Measurements from ENCODE around the gene DEDD.

GRCh38 chr1:161098210-161099068, 34.0 kb downstream of the DEDD start, which contains the start of gene KLHDC9:
- TF ChIP-seq, protein P1, sequence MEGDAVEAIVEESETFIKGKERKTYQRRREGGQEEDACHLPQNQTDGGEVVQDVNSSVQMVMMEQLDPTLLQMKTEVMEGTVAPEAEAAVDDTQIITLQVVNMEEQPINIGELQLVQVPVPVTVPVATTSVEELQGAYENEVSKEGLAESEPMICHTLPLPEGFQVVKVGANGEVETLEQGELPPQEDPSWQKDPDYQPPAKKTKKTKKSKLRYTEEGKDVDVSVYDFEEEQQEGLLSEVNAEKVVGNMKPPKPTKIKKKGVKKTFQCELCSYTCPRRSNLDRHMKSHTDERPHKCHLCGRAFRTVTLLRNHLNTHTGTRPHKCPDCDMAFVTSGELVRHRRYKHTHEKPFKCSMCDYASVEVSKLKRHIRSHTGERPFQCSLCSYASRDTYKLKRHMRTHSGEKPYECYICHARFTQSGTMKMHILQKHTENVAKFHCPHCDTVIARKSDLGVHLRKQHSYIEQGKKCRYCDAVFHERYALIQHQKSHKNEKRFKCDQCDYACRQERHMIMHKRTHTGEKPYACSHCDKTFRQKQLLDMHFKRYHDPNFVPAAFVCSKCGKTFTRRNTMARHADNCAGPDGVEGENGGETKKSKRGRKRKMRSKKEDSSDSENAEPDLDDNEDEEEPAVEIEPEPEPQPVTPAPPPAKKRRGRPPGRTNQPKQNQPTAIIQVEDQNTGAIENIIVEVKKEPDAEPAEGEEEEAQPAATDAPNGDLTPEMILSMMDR (conservative IDR thresholded peaks at IDR 0.05; ENCODE audit: low read length), result no peak
- no peak for TF ChIP-seq EZH2phosphoT487 (IDR thresholded peaks at IDR 0.05; ENCODE audit: borderline replicate concordance, low read depth, low read length)
